Motor neuron (in vitro differentiated cells): ENCODE results near the gene TMEM47. TPM values are rescaled to one million over a fixed set of nuclear protein-coding genes. Genes with fewer than 3 reads are reported as not detected.

Experiments
- ATAC-seq, 8 experiments: fragments of 200-7000 bp; cut with Tn5 transposase; replicated peaks in 6 of 8; 2 replicates each; pipeline ENCODE4 v1.8.0; 2021; ENCODE audit warnings: mild to moderate bottlenecking in 8 of 8, moderate library complexity in 8 of 8
- H3K27ac ChIP-seq, 2 donors: fragments of 250-450 bp; sonication (Bioruptor Pico); 2 replicates each; pipeline ENCODE4 v1.9.0; 2021; ENCODE audit warnings: antibody characterized with exemption in 2 of 2, mild to moderate bottlenecking in 2 of 2, moderate library complexity in 1 of 2
- H3K4me1 ChIP-seq, 2 donors: fragments of 250-450 bp; sonication (Bioruptor Pico); replicated peaks in 1 of 2; 2 replicates each; pipeline ENCODE4 v1.6.1; 2021; ENCODE audit warnings: antibody characterized with exemption in 2 of 2, mild to moderate bottlenecking in 2 of 2, moderate library complexity in 1 of 2
- H3K4me3 ChIP-seq, 5 donors: fragments of 250-450 bp; sonication (Bioruptor Pico); 2 replicates each; pipeline ENCODE4 v1.9.0; 2021; ENCODE audit warnings: antibody characterized with exemption in 5 of 5, mild to moderate bottlenecking in 5 of 5, moderate library complexity in 4 of 5
- WGBS, 10 experiments: fragments of 450-650 bp; shearing (Covaris generic); methylation state at CpG; one replicate each; pipeline ENCODE4 v1.0.0; 2022; 5-methylcytosine and 5-hydroxymethylcytosine counted together
- in situ Hi-C, 9 experiments: fragments of 400-800 bp; cut with MboI; loops; one replicate each; pipeline ENCODE4 v1.15.0; 2021; ENCODE audit warnings: low sequenced_read_pairs in 9 of 9, low pct_unique_long_range_greater_than_20kb in 2 of 9; ENCODE audit not compliant: unreplicated experiment in 9 of 9
- total RNA-seq, 8 experiments: library from RNA; unstranded; fragments of 300-600 nt; gene quantifications; 2 replicates each; pipeline versions ENCODE4 v1.2.3 to v1.2.4, GENCODE V29; 2022

The TMEM47 gene
- total RNA-seq, 8 experiments from 2014 or later = 0.63 to 137 (median 20.7) TPM

- in situ Hi-C loops = no loop called here
- Histone ChIP-seq H3K27ac (no peak overlapping the region), H3K4me1 (no peaks in the 10 kb centered on the region), H3K4me3 (no peak overlapping the region)
- ATAC-seq = no peak
- WGBS, 10 experiments = 33 to 100% (median 57%) methylated on average over 1 to 3 of the region's 3 CpGs; no CpG with 5 or more reads in 3 of the 10 experiments
These were observed 24.7 kb downstream of the TMEM47 start for GRCh38 chrX:34632384-34632783.

- in situ Hi-C loops = no loop called here
- WGBS, 10 experiments = 0 to 100% (median 69%) methylated on average over 1 to 3 of the region's 3 CpGs; no CpG with 5 or more reads in 2 of the 10 experiments
- ATAC-seq = no peak
These were observed 25.4 kb downstream of the TMEM47 start for GRCh38 chrX:34631479-34632220.

GRCh38 chrX:34629572-34629971, 27.5 kb downstream of the TMEM47 start:
- Histone ChIP-seq H3K4me3 (no peak overlapping the region), H3K4me1 (no peaks in the 10 kb centered on the region), H3K27ac (no peak overlapping the region)
- in situ Hi-C loops = no loop called here
- no peak for ATAC-seq
- WGBS, 10 experiments = 24 to 88% (median 82%) methylated on average over 1 to 3 of the region's 3 CpGs; no CpG with 5 or more reads in 6 of the 10 experiments

More at GRCh38 chrX:34631479-34632220, 25.4 kb downstream of the TMEM47 start:
- Histone ChIP-seq H3K4me3 (no peak overlapping the region), H3K27ac (no peak overlapping the region), H3K4me1 (no peaks in the 10 kb centered on the region)

GRCh38 chrX:34624416-34624815, 32.7 kb downstream of the TMEM47 start:
- in situ Hi-C loops = no loop called here
- no peak overlapping the region for H3K4me3 ChIP-seq
- H3K4me1 ChIP-seq = peaks cover 0 to 12% of the 10 kb centered on the region in 2 donors
- WGBS, 10 experiments = 0 to 100% (median 33%) methylated on average over 1 to 2 of the region's 2 CpGs; no CpG with 5 or more reads in 5 of the 10 experiments
- ATAC-seq = peak in 1 of 8 experiments; percentile 19
- no peak overlapping the region for H3K27ac ChIP-seq

GRCh38 chrX:34619920-34620319, 37.2 kb downstream of the TMEM47 start:
- WGBS, 10 experiments = 40 to 65% (median 53%) methylated on average over 1 to 2 of the region's 2 CpGs; no CpG with 5 or more reads in 5 of the 10 experiments
- in situ Hi-C loops = no loop called here

GRCh38 chrX:34612036-34612435, 45.0 kb downstream of the TMEM47 start:
- Histone ChIP-seq H3K4me1 (no peaks in the 10 kb centered on the region), H3K27ac (no peak overlapping the region), H3K4me3 (no peak overlapping the region)
- 20 to 100% (median 66%) methylated on average over 1 to 4 of the region's 4 CpGs; no CpG with 5 or more reads in 3 of the 10 experiments for WGBS, 10 experiments
- in situ Hi-C loops = no loop called here
- no peak for ATAC-seq

More at GRCh38 chrX:34619920-34620319, 37.2 kb downstream of the TMEM47 start:
- peak in 3 of 8 experiments; percentile 44 to 57 (median 54) for ATAC-seq
- Histone ChIP-seq H3K4me1 (peaks cover 0 to 12% of the 10 kb centered on the region in 2 donors), H3K27ac (no peak overlapping the region), H3K4me3 (no peak overlapping the region)

GRCh38 chrX:34598362-34598761, 58.7 kb downstream of the TMEM47 start:
- no peak overlapping the region for H3K4me3 ChIP-seq
- no peaks in the 10 kb centered on the region for H3K4me1 ChIP-seq
- in situ Hi-C loops = no loop called here
- no peak for ATAC-seq
- no peak overlapping the region for H3K27ac ChIP-seq
- WGBS, 10 experiments = 100% methylated on average over 1 of the region's 1 CpG; no CpG with 5 or more reads in 7 of the 10 experiments

GRCh38 chrX:34586936-34587335, 70.1 kb downstream of the TMEM47 start:
- no peak overlapping the region for H3K4me3 ChIP-seq
- WGBS, 10 experiments = 44 to 100% (median 78%) methylated on average over 1 to 3 of the region's 3 CpGs; no CpG with 5 or more reads in 3 of the 10 experiments

GRCh38 chrX:34586346-34586911, 70.7 kb downstream of the TMEM47 start:
- no peak for ATAC-seq
- H3K4me3 ChIP-seq = no peak overlapping the region
- H3K4me1 ChIP-seq = no peaks in the 10 kb centered on the region
- in situ Hi-C loops = no loop called here
- no peak overlapping the region for H3K27ac ChIP-seq
- 29 to 100% (median 58%) methylated on average over 1 to 4 of the region's 4 CpGs; no CpG with 5 or more reads in 3 of the 10 experiments for WGBS, 10 experiments

More at GRCh38 chrX:34586936-34587335, 70.1 kb downstream of the TMEM47 start:
- ATAC-seq = no peak
- in situ Hi-C loops = no loop called here
- H3K4me1 ChIP-seq = no peaks in the 10 kb centered on the region
- no peak overlapping the region for H3K27ac ChIP-seq

- H3K27ac ChIP-seq = no peak overlapping the region
- WGBS, 10 experiments = 56 to 100% (median 97%) methylated on average over 1 to 5 of the region's 5 CpGs; no CpG with 5 or more reads in 3 of the 10 experiments
- in situ Hi-C loops = no loop called here
- no peak overlapping the region for H3K4me3 ChIP-seq
- no peaks in the 10 kb centered on the region for H3K4me1 ChIP-seq
- ATAC-seq = no peak
These were observed 71.5 kb downstream of the TMEM47 start for GRCh38 chrX:34585561-34585960.

GRCh38 chrX:34584781-34585180, 72.3 kb downstream of the TMEM47 start:
- ATAC-seq = no peak
- no peak overlapping the region for H3K27ac ChIP-seq
- in situ Hi-C loops = no loop called here
- no peak overlapping the region for H3K4me3 ChIP-seq
- H3K4me1 ChIP-seq = no peaks in the 10 kb centered on the region
- WGBS, 10 experiments = 29 to 100% (median 67%) methylated on average over 1 of the region's 1 CpG; no CpG with 5 or more reads in 5 of the 10 experiments

- in situ Hi-C loops = no loop called here
- no peak overlapping the region for H3K4me3 ChIP-seq
- 13 to 100% (median 48%) methylated on average over 1 to 2 of the region's 2 CpGs; no CpG with 5 or more reads in 3 of the 10 experiments for WGBS, 10 experiments
- H3K27ac ChIP-seq = no peak overlapping the region
- ATAC-seq = no peak
- no peaks in the 10 kb centered on the region for H3K4me1 ChIP-seq
These were observed 77.0 kb downstream of the TMEM47 start for GRCh38 chrX:34580069-34580468.

GRCh38 chrX:34578237-34578636, 78.8 kb downstream of the TMEM47 start:
- H3K4me1 ChIP-seq = no peaks in the 10 kb centered on the region
- no peak for ATAC-seq
- H3K4me3 ChIP-seq = no peak overlapping the region
- in situ Hi-C loops = no loop called here
- WGBS, 10 experiments = 0 to 27% (median 0%) methylated on average over 1 to 2 of the region's 2 CpGs; no CpG with 5 or more reads in 2 of the 10 experiments
- no peak overlapping the region for H3K27ac ChIP-seq
